Activated CD4-positive, alpha-beta T cell treated with anti-CD3 and anti-CD28 coated beads, Interleukin-2, amount 10 ng/mL, durations not matched to agents 7 days and 5 days (primary cell): Measurements from ENCODE around the gene PHF2. TPM values are rescaled to one million over a fixed set of nuclear protein-coding genes. Genes with fewer than 3 reads are reported as not detected.

ENCODE experiments used
- microRNA-seq: library from miRNA; unstranded; fragments of <30 nt; microRNA quantifications from one replicate; pipeline ENCODE4 v1.2.0, GENCODE V29; 2021; ENCODE audit warnings: borderline microRNAs expressed, borderline replicate concordance
- total RNA-seq, 2 experiments: library from RNA; stranded (reverse); gene quantifications; one replicate each; pipeline ENCODE4 v1.2.3, GENCODE V29; 2021

PHF2 gene
- total RNA-seq, 2 experiments from 2014 or later, result 29.3 to 29.4 TPM

Small RNA genes within 50 kb of the gene (microRNA-seq; reads per million reads assigned to microRNA genes)
- gene MIR548AU, result not detected

Other genes starting within 250 kb of the PHF2 start
- gene FAM120A, start 124.9 kb upstream of the PHF2 start, total RNA-seq, result 100 to 1,000 TPM; 118 to 135 TPM
- 10 to 100 TPM; 34.9 to 35.4 TPM for gene FAM120AOS, start 123.0 kb upstream of the PHF2 start, total RNA-seq